Activated CD4-positive, alpha-beta memory T cell treated with anti-CD3 and anti-CD28 coated beads for 36 hours (primary cell): Measurements from ENCODE around the gene PDLIM3. TPM values are rescaled to one million over a fixed set of nuclear protein-coding genes. Genes with fewer than 3 reads are reported as not detected.

Experiments
- CTCF ChIA-PET: fragments of 350-600 bp; sonication (Branson Sonifier 250); formaldehyde crosslinking; loops from one replicate; lab custom pipeline; 2021; ENCODE audit warnings: antibody characterized with exemption, inconsistent platforms; lab: Charles Lee
- POLR2A ChIA-PET: fragments of 350-600 bp; sonication (Branson Sonifier 250); formaldehyde crosslinking; loops from one replicate; lab custom pipeline; 2021; ENCODE audit warnings: antibody characterized with exemption; lab: Charles Lee
- DNase-seq: peaks from one replicate; pipeline ENCODE4 v3.0.0-alpha.2; 2020
- H3K27ac Mint-ChIP-seq: one replicate; pipeline ENCODE4 v1.8.0; 2021; ENCODE audit warnings: mixed read lengths
- H3K27me3 Mint-ChIP-seq: one replicate; pipeline ENCODE4 v1.8.0; 2021; ENCODE audit warnings: mixed read lengths
- H3K36me3 Mint-ChIP-seq: one replicate; pipeline ENCODE4 v1.8.0; 2021; ENCODE audit warnings: mixed read lengths
- H3K4me1 Mint-ChIP-seq: one replicate; pipeline ENCODE4 v1.8.0; 2021; ENCODE audit warnings: low read depth, mixed read lengths
- H3K4me3 Mint-ChIP-seq: one replicate; pipeline ENCODE4 v1.8.0; 2021; ENCODE audit warnings: mild to moderate bottlenecking, mixed read lengths
- H3K9me3 Mint-ChIP-seq: one replicate; pipeline ENCODE4 v1.8.0; 2021; ENCODE audit warnings: mixed read lengths
- intact Hi-C: fragments of 100-400 bp; cut with micrococcal nuclease; formaldehyde crosslinking; loops from one replicate; pipeline ENCODE4 v1.15.1; 2023
- total RNA-seq, 2 experiments: library from RNA; stranded (reverse); gene quantifications; one replicate each; pipeline ENCODE4 v1.2.3, GENCODE V29; 2021

The PDLIM3 gene
- total RNA-seq, 2 experiments from 2014 or later, result not detected

GRCh38 chr4:185548587-185548986 is 13.3 kb upstream of the PDLIM3 start:
- Mint-ChIP-seq H3K9me3 (no peaks in the 10 kb centered on the region), H3K27me3 (peaks cover 9% of the 10 kb centered on the region), H3K36me3 (no peaks in the 10 kb centered on the region), H3K4me1 (no peaks in the 10 kb centered on the region), H3K4me3 (no peak overlapping the region), H3K27ac (no peak overlapping the region)
- ChIA-PET POLR2A (no interaction called here), CTCF (no interaction called here)
- intact Hi-C loops, result no loop called here
- no peak for DNase-seq

- DNase-seq, result no peak
- Mint-ChIP-seq H3K4me1 (no peaks in the 10 kb centered on the region), H3K9me3 (no peaks in the 10 kb centered on the region), H3K27ac (no peak overlapping the region), H3K27me3 (peaks cover 9% of the 10 kb centered on the region), H3K4me3 (no peak overlapping the region), H3K36me3 (no peaks in the 10 kb centered on the region)
- POLR2A ChIA-PET, result interaction anchor here (0.6 kb wide), 1 partner anchor 70 kb away, joined by 6 read pairs; no protein-coding TSS in a partner anchor
- CTCF ChIA-PET, result no interaction called here
- intact Hi-C loops, result no loop called here
These were observed 11.0 kb upstream of the PDLIM3 start for GRCh38 chr4:185546335-185546734.

GRCh38 chr4:185542626-185543315 is 7.5 kb upstream of the PDLIM3 start:
- ChIA-PET POLR2A (no interaction called here), CTCF (interaction anchor here (0.5 to 1.1 kb wide), 2 partner anchors 55 to 117 kb away, joined by 3 read pairs; partner anchors contain the start of gene UFSP2)
- no peak overlapping the region for H3K27ac Mint-ChIP-seq
- no peaks in the 10 kb centered on the region for H3K36me3 Mint-ChIP-seq
- no peaks in the 10 kb centered on the region for H3K4me1 Mint-ChIP-seq
- peaks cover 7% of the 10 kb centered on the region for H3K27me3 Mint-ChIP-seq
- H3K9me3 Mint-ChIP-seq, result no peaks in the 10 kb centered on the region
- no peak for DNase-seq
- no peak overlapping the region for H3K4me3 Mint-ChIP-seq
- intact Hi-C loops, result no loop called here

GRCh38 chr4:185541251-185541727 is 6.0 kb upstream of the PDLIM3 start:
- ChIA-PET CTCF (interaction anchor here (1.1 kb wide), 1 partner anchor 57 kb away, joined by 3 read pairs; no protein-coding TSS in a partner anchor), POLR2A (interaction anchor here (0.7 kb wide), 1 partner anchor 13 kb away, joined by 4 read pairs; no protein-coding TSS in a partner anchor)
- DNase-seq, result no peak
- Mint-ChIP-seq H3K9me3 (no peaks in the 10 kb centered on the region), H3K36me3 (no peaks in the 10 kb centered on the region), H3K4me3 (no peak overlapping the region), H3K27me3 (peaks cover 11% of the 10 kb centered on the region), H3K27ac (no peak overlapping the region), H3K4me1 (no peaks in the 10 kb centered on the region)
- intact Hi-C loops, result no loop called here

- no peak for DNase-seq
- Mint-ChIP-seq H3K9me3 (no peaks in the 10 kb centered on the region), H3K36me3 (no peaks in the 10 kb centered on the region), H3K27me3 (peaks cover 16% of the 10 kb centered on the region), H3K4me3 (no peak overlapping the region), H3K27ac (no peak overlapping the region), H3K4me1 (peaks cover 3% of the 10 kb centered on the region)
- intact Hi-C loops, result no loop called here
- ChIA-PET CTCF (no interaction called here), POLR2A (no interaction called here)
These were observed 5.3 kb upstream of the PDLIM3 start for GRCh38 chr4:185540487-185541120.

GRCh38 chr4:185540040-185540439 is 4.7 kb upstream of the PDLIM3 start:
- no peak for DNase-seq
- H3K27me3 Mint-ChIP-seq, result peaks cover 17% of the 10 kb centered on the region
- no peak overlapping the region for H3K4me3 Mint-ChIP-seq
- H3K9me3 Mint-ChIP-seq, result no peaks in the 10 kb centered on the region
- ChIA-PET POLR2A (no interaction called here), CTCF (no interaction called here)
- H3K4me1 Mint-ChIP-seq, result peaks cover 3% of the 10 kb centered on the region
- no peak overlapping the region for H3K27ac Mint-ChIP-seq
- H3K36me3 Mint-ChIP-seq, result no peaks in the 10 kb centered on the region
- intact Hi-C loops, result no loop called here

GRCh38 chr4:185538806-185539205 is 3.5 kb upstream of the PDLIM3 start:
- peaks cover 22% of the 10 kb centered on the region for H3K27me3 Mint-ChIP-seq
- no peaks in the 10 kb centered on the region for H3K9me3 Mint-ChIP-seq
- no peak overlapping the region for H3K27ac Mint-ChIP-seq
- H3K4me1 Mint-ChIP-seq, result peaks cover 6% of the 10 kb centered on the region
- H3K36me3 Mint-ChIP-seq, result no peaks in the 10 kb centered on the region
- no peak overlapping the region for H3K4me3 Mint-ChIP-seq
- ChIA-PET POLR2A (no interaction called here), CTCF (no interaction called here)
- no peak for DNase-seq
- intact Hi-C loops, result no loop called here

- H3K27me3 Mint-ChIP-seq, result peaks cover 32% of the 10 kb centered on the region
- H3K4me3 Mint-ChIP-seq, result no peak overlapping the region
- intact Hi-C loops, result no loop called here
- no peak for DNase-seq
- H3K36me3 Mint-ChIP-seq, result no peaks in the 10 kb centered on the region
- CTCF ChIA-PET, result interaction anchor here (0.6 kb wide), 1 partner anchor 17 kb away, joined by 3 read pairs; no protein-coding TSS in a partner anchor
- no peaks in the 10 kb centered on the region for H3K9me3 Mint-ChIP-seq
- no peak overlapping the region for H3K27ac Mint-ChIP-seq
- POLR2A ChIA-PET, result no interaction called here
- H3K4me1 Mint-ChIP-seq, result peaks cover 6% of the 10 kb centered on the region
These were observed 1.1 kb upstream of the PDLIM3 start for GRCh38 chr4:185536411-185536709.

GRCh38 chr4:185535612-185536410 is 504 bp upstream of the PDLIM3 start:
- peak overlapping the region; percentile 33 for H3K4me3 Mint-ChIP-seq
- H3K4me1 Mint-ChIP-seq, result peaks cover 6% of the 10 kb centered on the region
- no peaks in the 10 kb centered on the region for H3K9me3 Mint-ChIP-seq
- intact Hi-C loops, result no loop called here
- no peak overlapping the region for H3K27ac Mint-ChIP-seq
- H3K36me3 Mint-ChIP-seq, result no peaks in the 10 kb centered on the region
- DNase-seq, result no peak
- CTCF ChIA-PET, result interaction anchor here (0.6 kb wide), 1 partner anchor 18 kb away, joined by 3 read pairs; no protein-coding TSS in a partner anchor
- POLR2A ChIA-PET, result no interaction called here
- H3K27me3 Mint-ChIP-seq, result peaks cover 32% of the 10 kb centered on the region

GRCh38 chr4:185534511-185534865 is 819 bp downstream of the PDLIM3 start:
- peak overlapping the region; percentile 18 for H3K4me3 Mint-ChIP-seq

GRCh38 chr4:185532795-185533324 is 2.4 kb downstream of the PDLIM3 start:
- ChIA-PET CTCF (no interaction called here), POLR2A (no interaction called here)
- no peak overlapping the region for H3K27ac Mint-ChIP-seq
- peaks cover 46% of the 10 kb centered on the region for H3K27me3 Mint-ChIP-seq
- H3K36me3 Mint-ChIP-seq, result no peaks in the 10 kb centered on the region
- no peak for DNase-seq
- H3K4me1 Mint-ChIP-seq, result peaks cover 6% of the 10 kb centered on the region
- no peaks in the 10 kb centered on the region for H3K9me3 Mint-ChIP-seq
- intact Hi-C loops, result no loop called here
- no peak overlapping the region for H3K4me3 Mint-ChIP-seq

More at GRCh38 chr4:185534511-185534865, 819 bp downstream of the PDLIM3 start:
- ChIA-PET CTCF (no interaction called here), POLR2A (no interaction called here)
- H3K27me3 Mint-ChIP-seq, result peaks cover 39% of the 10 kb centered on the region
- H3K9me3 Mint-ChIP-seq, result no peaks in the 10 kb centered on the region
- DNase-seq, result no peak
- intact Hi-C loops, result no loop called here
- H3K27ac Mint-ChIP-seq, result no peak overlapping the region
- H3K4me1 Mint-ChIP-seq, result peaks cover 6% of the 10 kb centered on the region
- H3K36me3 Mint-ChIP-seq, result no peaks in the 10 kb centered on the region

GRCh38 chr4:185532293-185532692 is 3.0 kb downstream of the PDLIM3 start:
- H3K4me1 Mint-ChIP-seq, result peaks cover 6% of the 10 kb centered on the region
- ChIA-PET POLR2A (no interaction called here), CTCF (no interaction called here)
- no peaks in the 10 kb centered on the region for H3K9me3 Mint-ChIP-seq
- H3K27me3 Mint-ChIP-seq, result peaks cover 47% of the 10 kb centered on the region
- intact Hi-C loops, result no loop called here
- no peaks in the 10 kb centered on the region for H3K36me3 Mint-ChIP-seq
- no peak for DNase-seq
- H3K27ac Mint-ChIP-seq, result no peak overlapping the region
- H3K4me3 Mint-ChIP-seq, result no peak overlapping the region
